ENCODE results near the gene FGA.

FGA gene

GRCh38 chr4:154577324-154577723, 13.2 kb downstream of the FGA start:
- DNase-seq: no peak

- no peak for DNase-seq
Observed at GRCh38 chr4:154574311-154574710, 16.2 kb downstream of the FGA start.

- no peak for DNase-seq
Observed at GRCh38 chr4:154573190-154573870, 17.2 kb downstream of the FGA start.

- no peak for DNase-seq
Observed at GRCh38 chr4:154569584-154569983, 21.0 kb downstream of the FGA start.

- DNase-seq: no peak
Observed at GRCh38 chr4:154569028-154569427, 21.5 kb downstream of the FGA start.

GRCh38 chr4:154566639-154567204, 23.8 kb downstream of the FGA start:
- DNase-seq: no peak

GRCh38 chr4:154565704-154566103, 24.8 kb downstream of the FGA start:
- no peak for DNase-seq

GRCh38 chr4:154564311-154564710, 26.2 kb downstream of the FGA start:
- DNase-seq: no peak

- no peak for DNase-seq
Observed at GRCh38 chr4:154562697-154563254, 27.8 kb downstream of the FGA start, which contains the start of gene FGB. TSS of gene FGB (plus strand) at chr4:154563011. CDS start at chr4:154563019, 8 bp downstream.

- no peak for DNase-seq
Observed at GRCh38 chr4:154560824-154561231, 29.7 kb downstream of the FGA start.

- DNase-seq: no peak
Observed at GRCh38 chr4:154560419-154560801, 30.1 kb downstream of the FGA start.

- DNase-seq: peak; percentile 16
Observed at GRCh38 chr4:154559494-154560418, 30.8 kb downstream of the FGA start.

GRCh38 chr4:154559141-154559493, 31.4 kb downstream of the FGA start:
- no peak for DNase-seq

- DNase-seq: peak; percentile 50
Observed at GRCh38 chr4:154551872-154552686, 38.5 kb downstream of the FGA start.

- peak; percentile 86 for DNase-seq
Observed at GRCh38 chr4:154549894-154550790, 40.4 kb downstream of the FGA start, which contains the start of gene PLRG1. TSS of gene PLRG1 (minus strand) at chr4:154550400. CDS start at chr4:154550308, 92 bp downstream.

GRCh38 chr4:154545689-154546088, 44.9 kb downstream of the FGA start:
- DNase-seq: no peak

- DNase-seq: no peak
Observed at GRCh38 chr4:154542271-154542879, 48.2 kb downstream of the FGA start.
